CD14-positive monocyte (primary cell): ENCODE data around the gene TEX28. TPM values are rescaled to one million over a fixed set of nuclear protein-coding genes. Genes with fewer than 3 reads are reported as not detected.

Source experiments
- DNase-seq, 3 donors: peaks; one replicate each; pipeline ENCODE4 v3.0.0-alpha.2; 2011 to 2022
- H2AFZ ChIP-seq: 2 replicates; pipeline ENCODE4 v1.6.0; 2012; ENCODE audit warnings: mild to moderate bottlenecking, low read depth, low read length, inconsistent platforms; ENCODE audit not compliant: insufficient read depth, poor library complexity, severe bottlenecking
- H3K27ac ChIP-seq, 2 donors: 1 replicate in 1 of 2; 2 replicates in 1 of 2; pipeline ENCODE4 v1.5.1; 2012 to 2013; ENCODE audit warnings: low read length in 2 of 2, control low read depth in 1 of 2, inconsistent platforms in 1 of 2, low read depth in 1 of 2, mild to moderate bottlenecking in 1 of 2
- H3K27me3 ChIP-seq, 2 donors: one replicate each; pipeline versions ENCODE4 v1.6.0 to v1.6.1; 2011 to 2013; ENCODE audit warnings: low read length in 2 of 2; ENCODE audit not compliant: control insufficient read depth in 2 of 2, insufficient read depth in 2 of 2
- H3K36me3 ChIP-seq, 2 donors: replicated peaks in 1 of 2; 1 replicate in 1 of 2; 2 replicates in 1 of 2; pipeline versions ENCODE4 v1.5.1 to v1.6.1; 2012 to 2013; ENCODE audit warnings: low read length in 2 of 2, control low read depth in 1 of 2, inconsistent platforms in 1 of 2, mild to moderate bottlenecking in 1 of 2; ENCODE audit not compliant: insufficient read depth in 2 of 2, control insufficient read depth in 1 of 2
- H3K4me1 ChIP-seq, 2 donors: 1 replicate in 1 of 2; 2 replicates in 1 of 2; pipeline versions ENCODE4 v1.5.1 to v1.6.1; 2012 to 2013; ENCODE audit warnings: low read length in 2 of 2, control low read depth in 1 of 2, inconsistent platforms in 1 of 2, mild to moderate bottlenecking in 1 of 2, moderate library complexity in 1 of 2; ENCODE audit not compliant: insufficient read depth in 2 of 2, control insufficient read depth in 1 of 2
- H3K4me2 ChIP-seq: replicated peaks from 2 replicates; pipeline ENCODE3; 2012; ENCODE audit warnings: low read length, moderate library complexity, mild to moderate bottlenecking; ENCODE audit not compliant: poor library complexity, severe bottlenecking; ENCODE audit errors: extremely low read depth
- H3K4me3 ChIP-seq, 3 experiments: fragments of 200-600 bp in 1 of 3; sonication (generic) in 1 of 3; replicated peaks in 1 of 3; 1 replicate in 2 of 3; 2 replicates in 1 of 3; pipeline ENCODE4 v1.5.1; 2011 to 2013; ENCODE audit warnings: low read length in 3 of 3, mild to moderate bottlenecking in 3 of 3, control low read depth in 2 of 3, low read depth in 2 of 3, inconsistent platforms in 1 of 3, moderate library complexity in 1 of 3
- H3K79me2 ChIP-seq: 2 replicates; pipeline ENCODE4 v1.6.0; 2012; ENCODE audit warnings: mild to moderate bottlenecking, control low read depth, inconsistent platforms, low read length, moderate library complexity; ENCODE audit not compliant: insufficient read depth
- H3K9ac ChIP-seq: 2 replicates; pipeline ENCODE4 v1.6.0; 2017; ENCODE audit warnings: low read length, mild to moderate bottlenecking; ENCODE audit not compliant: insufficient read depth, poor library complexity, severe bottlenecking
- H3K9me3 ChIP-seq, 2 donors: replicated peaks in 1 of 2; 1 replicate in 1 of 2; 2 replicates in 1 of 2; pipeline versions ENCODE4 v1.5.1 to v1.6.1; 2012 to 2013; ENCODE audit warnings: low read length in 2 of 2, control low read depth in 1 of 2; ENCODE audit not compliant: control insufficient read depth in 1 of 2, insufficient read depth in 1 of 2
- H4K20me1 ChIP-seq: 2 replicates; pipeline ENCODE4 v1.6.0; 2012; ENCODE audit warnings: mild to moderate bottlenecking, low read length, control low read depth, moderate library complexity; ENCODE audit not compliant: insufficient read depth
- H3K27ac Mint-ChIP-seq, 7 donors: one replicate each; pipeline ENCODE4 v1.8.0; 2020; ENCODE audit warnings: mild to moderate bottlenecking in 7 of 7, mixed read lengths in 7 of 7, moderate library complexity in 6 of 7, inconsistent platforms in 2 of 7
- H3K27me3 Mint-ChIP-seq, 3 donors: one replicate each; pipeline ENCODE4 v1.8.0; 2021 to 2022; ENCODE audit warnings: low read depth in 3 of 3, mild to moderate bottlenecking in 3 of 3, mixed read lengths in 3 of 3, moderate library complexity in 3 of 3, inconsistent platforms in 1 of 3
- H3K36me3 Mint-ChIP-seq, 2 donors: one replicate each; pipeline ENCODE4 v1.8.0; 2020; ENCODE audit warnings: mixed read lengths in 2 of 2, inconsistent platforms in 1 of 2, mild to moderate bottlenecking in 1 of 2
- H3K4me1 Mint-ChIP-seq: one replicate; pipeline ENCODE4 v1.8.0; 2020; ENCODE audit warnings: mild to moderate bottlenecking, mixed read lengths
- H3K4me3 Mint-ChIP-seq, 2 donors: one replicate each; pipeline ENCODE4 v1.8.0; 2020; ENCODE audit warnings: mild to moderate bottlenecking in 2 of 2, mixed read lengths in 2 of 2, moderate library complexity in 1 of 2
- H3K9me3 Mint-ChIP-seq, 7 donors: one replicate each; pipeline ENCODE4 v1.8.0; 2020 to 2022; ENCODE audit warnings: mixed read lengths in 7 of 7, mild to moderate bottlenecking in 6 of 7, moderate library complexity in 6 of 7, inconsistent platforms in 2 of 7
- CTCF ChIP-seq: fragments of 200-600 bp; IDR thresholded peaks from one replicate; pipeline ENCODE4 v1.8.0; 2022; ENCODE audit warnings: antibody characterized with exemption, mild to moderate bottlenecking
- WGBS: methylation state at CpG from one replicate; pipeline ENCODE4 v1.1.5; 2013; ENCODE audit warnings: missing lambda C conversion rate; ENCODE audit not compliant: insufficient coverage; 5-methylcytosine and 5-hydroxymethylcytosine counted together
- intact Hi-C, 2 donors: fragments of 100-400 bp; cut with micrococcal nuclease; formaldehyde crosslinking; loops; one replicate each; pipeline versions ENCODE4 v1.15.0 to v1.15.1; 2023
- polyA plus RNA-seq, 3 donors: library from polyadenylated mRNA; depleted of rRNA in 1 of 3; unstranded in 2 of 3; stranded (reverse) in 1 of 3; fragments of 300-500 nt in 2 of 3; fragments of >200 nt in 1 of 3; fragmentation: Illumina TruSeq in 2 of 3; gene quantifications; 1 replicate in 2 of 3; 2 replicates in 1 of 3; pipeline ENCODE4 v1.2.3, GENCODE V29; 2012 to 2021

TEX28 gene
- polyA plus RNA-seq, 3 donors = not detected

GRCh38 chrX:154333837-154334271 is 38.9 kb upstream of the TEX28 start:
- Mint-ChIP-seq H3K4me1 (peaks cover 28% of the 10 kb centered on the region), H3K4me3 (peak overlapping the region; percentile 20 to 67), H3K27ac (peak overlapping the region; percentile 68 to 96 (median 90)), H3K27me3 (peaks cover 0 to 9% (median 2%) of the 10 kb centered on the region in 3 donors), H3K9me3 (peaks cover 0 to 3% (median 0%) of the 10 kb centered on the region in 7 donors), H3K36me3 (no peaks in the 10 kb centered on the region)
- Histone ChIP-seq H4K20me1 (no peaks in the 10 kb centered on the region), H3K9ac (no peak overlapping the region), H3K36me3 (no peaks in the 10 kb centered on the region), H3K27me3 (no peaks in the 10 kb centered on the region), H2AFZ (no peak overlapping the region), H3K4me3 (no peak overlapping the region), H3K27ac (peak overlapping the region; percentile 66 to 78), H3K4me1 (peaks cover 23 to 27% of the 10 kb centered on the region in 2 donors), H3K9me3 (no peaks in the 10 kb centered on the region), H3K79me2 (no peaks in the 10 kb centered on the region), H3K4me2 (peak overlapping the region; percentile 16)
- peak; percentile 45 to 67 (median 63) for DNase-seq
- no CpG with 5 or more reads among the region's 6 CpGs for WGBS
- intact Hi-C loops = no loop called here
- no peak for TF ChIP-seq CTCF

GRCh38 chrX:154333116-154333515 is 38.2 kb upstream of the TEX28 start:
- intact Hi-C loops = no loop called here
- no peak for DNase-seq
- H3K4me3 Mint-ChIP-seq = no peak overlapping the region

More at GRCh38 chrX:154333116-154333515, 38.2 kb upstream of the TEX28 start:
- H2AFZ ChIP-seq = no peak overlapping the region
- peak overlapping the region in 1 of 2 donors; percentile 78 for H3K27ac ChIP-seq
- H3K9me3 ChIP-seq = no peaks in the 10 kb centered on the region
- H3K4me1 Mint-ChIP-seq = peaks cover 29% of the 10 kb centered on the region
- H3K36me3 ChIP-seq = no peaks in the 10 kb centered on the region
- H3K27me3 ChIP-seq = no peaks in the 10 kb centered on the region
- no peak overlapping the region for H3K9ac ChIP-seq
- 100% methylated on average over 1 of the region's 9 CpGs for WGBS
- no peaks in the 10 kb centered on the region for H4K20me1 ChIP-seq
- H3K9me3 Mint-ChIP-seq = peaks cover 0 to 3% (median 0%) of the 10 kb centered on the region in 7 donors
- peak overlapping the region in 4 of 7 donors; percentile 3 to 96 (median 63) for H3K27ac Mint-ChIP-seq
- no peak overlapping the region for H3K4me2 ChIP-seq
- peaks cover 2 to 13% (median 2%) of the 10 kb centered on the region in 3 donors for H3K27me3 Mint-ChIP-seq
- H3K79me2 ChIP-seq = no peaks in the 10 kb centered on the region
- no peak for TF ChIP-seq CTCF
- peaks cover 23 to 27% of the 10 kb centered on the region in 2 donors for H3K4me1 ChIP-seq
- H3K36me3 Mint-ChIP-seq = no peaks in the 10 kb centered on the region
- H3K4me3 ChIP-seq = no peak overlapping the region
